H9 (cell line): ENCODE data around the gene CARTPT. TPM values are rescaled to one million over a fixed set of nuclear protein-coding genes. Genes with fewer than 3 reads are reported as not detected.

Experiments
- DNase-seq: peaks from one replicate; pipeline ENCODE4 v3.0.0-alpha.2; 2017
- H2AFZ ChIP-seq: one replicate; pipeline ENCODE4 v1.6.1; 2013; ENCODE audit warnings: mild to moderate bottlenecking, low read length, control low read depth, moderate library complexity
- H2AK5ac ChIP-seq: 2 replicates; pipeline ENCODE4 v1.6.1; 2013; ENCODE audit warnings: low read length, control low read depth, mixed read lengths; ENCODE audit not compliant: insufficient read length
- H2BK120ac ChIP-seq: one replicate; pipeline ENCODE4 v1.6.1; 2013; ENCODE audit warnings: low read depth, mild to moderate bottlenecking, low read length, control low read depth, inconsistent platforms; ENCODE audit not compliant: poor library complexity, severe bottlenecking
- H2BK12ac ChIP-seq: 2 replicates; pipeline ENCODE4 v1.6.1; 2013; ENCODE audit warnings: low read length, control low read depth, mixed read lengths, low read depth; ENCODE audit not compliant: insufficient read length
- H2BK15ac ChIP-seq: 2 replicates; pipeline ENCODE4 v1.6.1; 2013; ENCODE audit warnings: low read depth, low read length, control low read depth
- H2BK20ac ChIP-seq: one replicate; pipeline ENCODE4 v1.6.1; 2013; ENCODE audit warnings: low read depth, mild to moderate bottlenecking, low read length, control low read depth, inconsistent platforms; ENCODE audit not compliant: poor library complexity, severe bottlenecking
- H2BK5ac ChIP-seq: 2 replicates; pipeline ENCODE4 v1.6.1; 2013; ENCODE audit warnings: low read length, control low read depth, mixed read lengths; ENCODE audit not compliant: insufficient read length
- H3K14ac ChIP-seq: 2 replicates; pipeline ENCODE4 v1.6.1; 2013; ENCODE audit warnings: low read length, control low read depth; ENCODE audit not compliant: insufficient read depth
- H3K18ac ChIP-seq: 2 replicates; pipeline ENCODE4 v1.6.1; 2013; ENCODE audit warnings: low read depth, mild to moderate bottlenecking, mixed read lengths, low read length, control low read depth; ENCODE audit not compliant: insufficient read length
- H3K23ac ChIP-seq: 2 replicates; pipeline ENCODE4 v1.6.1; 2013; ENCODE audit warnings: low read length, control low read depth, mixed read lengths, low read depth; ENCODE audit not compliant: insufficient read length
- H3K23me2 ChIP-seq: 2 replicates; pipeline ENCODE4 v1.6.1; 2013; ENCODE audit warnings: low read depth, mild to moderate bottlenecking, mixed read lengths, low read length, control low read depth; ENCODE audit not compliant: insufficient read length, poor library complexity, severe bottlenecking
- H3K27ac ChIP-seq: 2 replicates; pipeline ENCODE4 v1.5.1; 2013; ENCODE audit warnings: low read length, control low read depth, mixed read lengths, low read depth; ENCODE audit not compliant: insufficient read length
- H3K27me3 ChIP-seq: 2 replicates; pipeline ENCODE4 v1.6.1; 2013; ENCODE audit warnings: low read length, control low read depth, inconsistent platforms; ENCODE audit not compliant: insufficient read depth
- H3K4ac ChIP-seq: 2 replicates; pipeline ENCODE4 v1.6.1; 2013; ENCODE audit warnings: low read depth, mild to moderate bottlenecking, control low read depth, inconsistent platforms, low read length, moderate library complexity
- H3K4me1 ChIP-seq: 2 replicates; pipeline ENCODE4 v1.6.1; 2013; ENCODE audit warnings: low read length, control low read depth, inconsistent platforms; ENCODE audit not compliant: insufficient read depth
- H3K4me2 ChIP-seq: 2 replicates; pipeline ENCODE4 v1.6.1; 2013; ENCODE audit warnings: low read length, control low read depth, mixed read lengths; ENCODE audit not compliant: insufficient read length, insufficient read depth
- H3K56ac ChIP-seq: 2 replicates; pipeline ENCODE4 v1.6.1; 2013; ENCODE audit warnings: low read depth, mild to moderate bottlenecking, mixed read lengths, low read length, control low read depth; ENCODE audit not compliant: insufficient read length
- H3K79me1 ChIP-seq: 2 replicates; pipeline ENCODE4 v1.6.1; 2013; ENCODE audit warnings: low read depth, mild to moderate bottlenecking, moderate library complexity, low read length, control low read depth, inconsistent platforms; ENCODE audit not compliant: insufficient read depth, poor library complexity, severe bottlenecking
- H3K79me2 ChIP-seq: 2 replicates; pipeline ENCODE4 v1.6.1; 2013; ENCODE audit warnings: low read length, control low read depth, inconsistent platforms; ENCODE audit not compliant: insufficient read depth
- H3K9ac ChIP-seq: 2 replicates; pipeline ENCODE4 v1.6.1; 2013; ENCODE audit warnings: low read length, control low read depth, mixed read lengths; ENCODE audit not compliant: insufficient read length; ENCODE audit errors: extremely low read depth
- H3K9me3 ChIP-seq: one replicate; pipeline ENCODE4 v1.6.1; 2013; ENCODE audit warnings: low read depth, low read length, inconsistent platforms; ENCODE audit not compliant: control insufficient read depth
- H3T11ph ChIP-seq: one replicate; pipeline ENCODE4 v1.6.1; 2013; ENCODE audit warnings: mild to moderate bottlenecking, low read length, control low read depth, inconsistent platforms
- H4K20me1 ChIP-seq: one replicate; pipeline ENCODE4 v1.6.1; 2013; ENCODE audit not compliant: control insufficient read depth, insufficient read length, insufficient read depth
- H4K5ac ChIP-seq: 2 replicates; pipeline ENCODE4 v1.6.1; 2013; ENCODE audit warnings: low read depth, mild to moderate bottlenecking, mixed read lengths, low read length, control low read depth; ENCODE audit not compliant: insufficient read length
- H4K8ac ChIP-seq: replicated peaks from 2 replicates; pipeline ENCODE4 v1.6.1; 2013; ENCODE audit warnings: low read length, control low read depth, mixed read lengths, low read depth; ENCODE audit not compliant: insufficient read length
- H4K91ac ChIP-seq: 2 replicates; pipeline ENCODE4 v1.6.1; 2013; ENCODE audit warnings: low read depth, mild to moderate bottlenecking, moderate library complexity, mixed read lengths, low read length, control low read depth; ENCODE audit not compliant: insufficient read length
- H3K27ac Mint-ChIP-seq, 3 experiments: 2 replicates in 2 of 3; 3 replicates in 1 of 3; pipeline ENCODE4 v1.8.0; 2020 to 2021; ENCODE audit warnings: mixed read lengths in 3 of 3, mild to moderate bottlenecking in 1 of 3, moderate library complexity in 1 of 3
- H3K27me3 Mint-ChIP-seq: 2 replicates; pipeline ENCODE4 v1.8.0; 2021; ENCODE audit warnings: low read depth, mild to moderate bottlenecking, moderate library complexity, mixed read lengths
- H3K36me3 Mint-ChIP-seq, 3 experiments: 2 replicates in 2 of 3; 3 replicates in 1 of 3; pipeline ENCODE4 v1.8.0; 2020 to 2021; ENCODE audit warnings: low read depth in 3 of 3, mixed read lengths in 3 of 3; ENCODE audit not compliant: insufficient read depth in 1 of 3
- H3K4me1 Mint-ChIP-seq, 2 experiments: 2 replicates each; pipeline ENCODE4 v1.8.0; 2020; ENCODE audit warnings: mixed read lengths in 2 of 2
- H3K4me3 Mint-ChIP-seq, 2 experiments: 2 replicates in 1 of 2; 3 replicates in 1 of 2; pipeline ENCODE4 v1.8.0; 2020 to 2021; ENCODE audit warnings: mild to moderate bottlenecking in 2 of 2, mixed read lengths in 2 of 2, moderate library complexity in 1 of 2
- H3K9me3 Mint-ChIP-seq, 2 experiments: 2 replicates in 1 of 2; 3 replicates in 1 of 2; pipeline ENCODE4 v1.8.0; 2020; ENCODE audit warnings: mild to moderate bottlenecking in 2 of 2, mixed read lengths in 2 of 2, moderate library complexity in 1 of 2
- WGBS: extraction: QIAGEN DNeasy Blood & Tissue Kit; methylation state at CpG from one replicate; pipeline ENCODE4 v1.1.7; 2013; ENCODE audit warnings: missing lambda C conversion rate, low lambda C conversion rate, mixed read lengths; ENCODE audit not compliant: insufficient read length; ENCODE audit errors: extremely low coverage; 5-methylcytosine and 5-hydroxymethylcytosine counted together
- total RNA-seq: library from RNA; stranded (reverse); gene quantifications from 2 replicates; pipeline ENCODE4 v1.2.1, GENCODE V29; 2021
- TF ChIP-seq, protein P1 (sequence below): fragments of 200-600 bp; sonication (generic); conservative IDR thresholded peaks from 3 replicates; pipeline ENCODE4 v1.8.0; 2021; ENCODE audit warnings: antibody characterized with exemption, mild to moderate bottlenecking

The CARTPT gene
- total RNA-seq, 1 experiment from 2014 or later = not detected

DNA sequence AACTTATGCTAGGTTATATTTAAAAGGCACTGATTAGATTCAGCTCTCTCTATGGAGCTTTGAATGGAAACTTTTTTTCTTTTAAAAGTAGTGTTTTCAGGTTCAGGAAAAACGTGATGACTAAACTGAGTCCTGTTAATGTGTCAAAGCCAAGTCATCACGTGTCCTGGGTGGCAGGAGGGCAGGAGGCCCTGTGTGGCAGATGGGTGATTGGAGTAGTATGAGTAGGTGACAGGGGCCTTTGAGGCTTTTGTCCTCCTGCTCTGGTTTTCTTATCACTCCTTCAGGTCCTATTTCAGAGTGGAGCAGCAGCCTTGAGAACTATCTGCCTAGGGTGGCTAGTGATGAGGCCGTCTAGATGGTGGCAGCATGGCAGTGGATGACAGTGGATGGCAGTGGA, 17.7 kb upstream of the CARTPT start:
- H3K4me3 Mint-ChIP-seq = no peak overlapping the region
- no peak overlapping the region for H4K91ac ChIP-seq
- no peak overlapping the region for H3K18ac ChIP-seq
- H2BK15ac ChIP-seq = no peak overlapping the region
- peaks cover 5% of the 10 kb centered on the region for H3K27me3 Mint-ChIP-seq
- H3K79me1 ChIP-seq = no peaks in the 10 kb centered on the region
- no peak overlapping the region for H4K5ac ChIP-seq
- H3K36me3 Mint-ChIP-seq = no peaks in the 10 kb centered on the region
- H3K27ac Mint-ChIP-seq = no peak overlapping the region
- H3K4me1 Mint-ChIP-seq = peaks cover 11 to 14% of the 10 kb centered on the region in 2 experiments
- H3K23ac ChIP-seq = no peak overlapping the region
- H3K27me3 ChIP-seq = no peaks in the 10 kb centered on the region
- no peaks in the 10 kb centered on the region for H3K23me2 ChIP-seq
- no peak overlapping the region for H2BK12ac ChIP-seq
- no peaks in the 10 kb centered on the region for H3K4me1 ChIP-seq
- DNase-seq = no peak
- H3K9me3 Mint-ChIP-seq = no peaks in the 10 kb centered on the region
- no CpG with 5 or more reads among the region's 3 CpGs for WGBS
- H3T11ph ChIP-seq = no peak overlapping the region
- no peak overlapping the region for H3K4me2 ChIP-seq
- H3K56ac ChIP-seq = no peak overlapping the region
- H3K27ac ChIP-seq = no peak overlapping the region
- no peaks in the 10 kb centered on the region for H4K20me1 ChIP-seq
- H2AFZ ChIP-seq = no peak overlapping the region
- no peak overlapping the region for H2BK5ac ChIP-seq
- TF ChIP-seq, protein P1, sequence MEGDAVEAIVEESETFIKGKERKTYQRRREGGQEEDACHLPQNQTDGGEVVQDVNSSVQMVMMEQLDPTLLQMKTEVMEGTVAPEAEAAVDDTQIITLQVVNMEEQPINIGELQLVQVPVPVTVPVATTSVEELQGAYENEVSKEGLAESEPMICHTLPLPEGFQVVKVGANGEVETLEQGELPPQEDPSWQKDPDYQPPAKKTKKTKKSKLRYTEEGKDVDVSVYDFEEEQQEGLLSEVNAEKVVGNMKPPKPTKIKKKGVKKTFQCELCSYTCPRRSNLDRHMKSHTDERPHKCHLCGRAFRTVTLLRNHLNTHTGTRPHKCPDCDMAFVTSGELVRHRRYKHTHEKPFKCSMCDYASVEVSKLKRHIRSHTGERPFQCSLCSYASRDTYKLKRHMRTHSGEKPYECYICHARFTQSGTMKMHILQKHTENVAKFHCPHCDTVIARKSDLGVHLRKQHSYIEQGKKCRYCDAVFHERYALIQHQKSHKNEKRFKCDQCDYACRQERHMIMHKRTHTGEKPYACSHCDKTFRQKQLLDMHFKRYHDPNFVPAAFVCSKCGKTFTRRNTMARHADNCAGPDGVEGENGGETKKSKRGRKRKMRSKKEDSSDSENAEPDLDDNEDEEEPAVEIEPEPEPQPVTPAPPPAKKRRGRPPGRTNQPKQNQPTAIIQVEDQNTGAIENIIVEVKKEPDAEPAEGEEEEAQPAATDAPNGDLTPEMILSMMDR = no peak
- H4K8ac ChIP-seq = no peak overlapping the region
- H3K79me2 ChIP-seq = no peaks in the 10 kb centered on the region
- H2BK20ac ChIP-seq = no peak overlapping the region
- no peak overlapping the region for H3K4ac ChIP-seq
- no peak overlapping the region for H3K14ac ChIP-seq
- no peaks in the 10 kb centered on the region for H3K9me3 ChIP-seq
- no peak overlapping the region for H2AK5ac ChIP-seq
- no peak overlapping the region for H2BK120ac ChIP-seq
- H3K9ac ChIP-seq = no peak overlapping the region
